Ishikawa (cell line): Measurements from ENCODE around the gene UBE2QL1.

Source experiments
- EGR1 ChIP-seq: IDR thresholded peaks from 2 replicates; pipeline ENCODE4 v1.6.1; 2012
- EP300 ChIP-seq: IDR thresholded peaks from 2 replicates; pipeline ENCODE4 v1.6.1; 2012; ENCODE audit warnings: borderline replicate concordance
- RAD21 ChIP-seq: IDR thresholded peaks from 2 replicates; pipeline ENCODE4 v1.6.1; 2012; ENCODE audit warnings: low read depth
- TAF1 ChIP-seq: IDR thresholded peaks from 2 replicates; pipeline ENCODE4 v1.6.1; 2012; ENCODE audit warnings: low read depth, mild to moderate bottlenecking
- ZBTB7A ChIP-seq: IDR thresholded peaks from 2 replicates; pipeline ENCODE4 v1.6.1; 2012; ENCODE audit warnings: low read depth

DNA sequence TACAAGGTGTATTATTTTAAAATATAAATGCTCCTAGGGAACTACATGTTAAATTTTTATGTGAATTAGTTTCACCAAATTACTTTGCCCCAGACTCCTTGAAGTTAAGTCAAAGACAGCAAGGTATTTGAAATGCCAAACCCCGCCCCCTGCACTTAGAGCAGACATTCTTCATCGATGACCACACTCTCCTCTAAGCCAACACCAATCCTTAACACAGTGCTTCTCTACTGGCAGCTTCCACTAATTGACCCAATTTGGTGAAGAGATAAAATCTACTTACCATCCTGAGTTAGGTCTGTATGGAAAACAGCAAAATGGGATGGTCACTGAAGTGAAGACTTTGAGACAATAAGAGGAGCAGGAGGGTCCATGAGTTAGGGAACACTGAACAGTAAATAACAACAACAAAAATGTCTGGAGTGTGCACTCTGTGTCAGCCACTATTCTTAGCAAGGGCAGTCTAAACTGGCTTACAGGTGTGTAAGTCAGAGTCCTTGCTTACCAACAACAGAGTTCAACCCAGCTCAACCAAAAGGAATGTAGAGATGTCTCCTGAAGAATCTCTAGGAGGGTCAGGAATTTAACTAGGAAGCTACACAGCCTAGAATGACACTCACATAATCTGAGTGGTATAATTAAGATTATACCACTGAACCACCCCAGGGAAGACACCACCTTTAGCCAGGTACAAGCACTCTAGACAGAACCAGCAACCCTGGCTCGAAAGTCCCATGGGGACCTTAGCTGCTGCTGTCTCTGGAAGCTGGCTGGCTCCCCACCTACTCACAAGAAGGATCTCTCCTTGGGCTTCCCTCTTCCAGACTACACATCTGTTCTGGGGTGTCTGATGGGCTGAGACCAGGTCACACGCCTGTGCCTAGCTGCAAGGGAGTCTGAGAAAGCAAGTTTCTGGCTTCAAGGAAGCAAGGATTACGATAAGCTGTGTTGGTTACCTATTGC lies 8.8 kb upstream of the UBE2QL1 start:
- TF ChIP-seq RAD21, result no peak
- no peak for TF ChIP-seq EGR1
- TF ChIP-seq ZBTB7A, result no peak
- TF ChIP-seq EP300, result no peak
- TF ChIP-seq TAF1, result no peak
